K562 (cell line): ENCODE measurements around the gene TMEM69. TPM values are rescaled to one million over a fixed set of nuclear protein-coding genes. Genes with fewer than 3 reads are reported as not detected.

Source experiments
- CHD1 ChIP-seq: fragments of 200-600 bp; sonication (generic); IDR thresholded peaks from one replicate; pipeline ENCODE4 v1.6.1; 2012; ENCODE audit warnings: mild to moderate bottlenecking, moderate library complexity, low read length, inconsistent platforms
- FOXJ3 ChIP-seq: sonication (generic); formaldehyde crosslinking; IDR thresholded peaks from 2 replicates; pipeline ENCODE4 v1.4.0; 2020; ENCODE audit warnings: mild to moderate bottlenecking, missing genetic modification reagents
- HNRNPL ChIP-seq: fragments of 200-400 bp; formaldehyde crosslinking; IDR thresholded peaks from 2 replicates; pipeline ENCODE4 v1.6.1; 2017; ENCODE audit warnings: low read depth, mild to moderate bottlenecking, low read length
- KLF16 ChIP-seq: IDR thresholded peaks from 2 replicates; pipeline ENCODE4 v1.6.1; 2016; ENCODE audit warnings: antibody characterized with exemption
- MAX ChIP-seq: sonication (generic); formaldehyde crosslinking; IDR thresholded peaks from 2 replicates; pipeline ENCODE4 v1.9.0; 2022; ENCODE audit warnings: mild to moderate bottlenecking, missing genetic modification reagents
- NFIC ChIP-seq: fragments of 450-650 bp; IDR thresholded peaks from 2 replicates; pipeline ENCODE4 v1.6.1; 2017; ENCODE audit warnings: mild to moderate bottlenecking, inconsistent platforms
- RBM22 ChIP-seq: fragments of 200-400 bp; formaldehyde crosslinking; IDR thresholded peaks from 2 replicates; pipeline ENCODE4 v1.6.1; 2018; ENCODE audit warnings: low read length, low read depth; ENCODE audit not compliant: poor library complexity, severe bottlenecking
- SFPQ ChIP-seq: fragments of 200-400 bp; formaldehyde crosslinking; IDR thresholded peaks from 2 replicates; pipeline ENCODE4 v1.6.1; 2017; ENCODE audit warnings: mild to moderate bottlenecking, low read depth, low read length, moderate library complexity
- SMAD1 ChIP-seq: fragments of 150-350 bp; IDR thresholded peaks from 2 replicates; pipeline ENCODE4 v1.6.1; 2014; ENCODE audit warnings: low read length, low read depth; ENCODE audit not compliant: partially characterized antibody
- SMARCA4 ChIP-seq: fragments of 450-650 bp; IDR thresholded peaks from 2 replicates; pipeline ENCODE4 v1.6.1; 2016
- STAG1 ChIP-seq: sonication (generic); formaldehyde crosslinking; IDR thresholded peaks from 2 replicates; pipeline ENCODE4 v1.5.0; 2020; ENCODE audit warnings: missing genetic modification reagents, borderline replicate concordance
- TCFL5 ChIP-seq: fragments of 250-450 bp; sonication (Bioruptor Pico); conservative IDR thresholded peaks from 2 replicates; pipeline ENCODE4 v1.6.1; 2021; ENCODE audit warnings: mild to moderate bottlenecking, moderate library complexity, matching md5 sums
- TEAD4 ChIP-seq, 2 experiments: sonication (generic) in 1 of 2; formaldehyde crosslinking in 1 of 2; IDR thresholded peaks; 2 replicates each; pipeline versions ENCODE4 v1.6.1 to v1.8.0; 2012 to 2022; ENCODE audit warnings: borderline replicate concordance in 1 of 2, inconsistent platforms in 1 of 2, low read length in 1 of 2, mild to moderate bottlenecking in 1 of 2, missing genetic modification reagents in 1 of 2
- ZBTB40 ChIP-seq, 2 experiments: fragments of 450-650 bp in 1 of 2; sonication (generic) in 1 of 2; formaldehyde crosslinking in 1 of 2; IDR thresholded peaks; 2 replicates each; pipeline versions ENCODE4 v1.7.1 to v1.9.0; 2016 to 2022; ENCODE audit warnings: inconsistent platforms in 1 of 2, mild to moderate bottlenecking in 1 of 2, missing genetic modification reagents in 1 of 2
- ZFPM2 ChIP-seq: fragments of 250-450 bp; sonication (Bioruptor Pico); IDR thresholded peaks from 2 replicates; pipeline ENCODE4 v1.5.1; 2022; ENCODE audit warnings: mild to moderate bottlenecking
- ZNF41 ChIP-seq: fragments of 250-450 bp; sonication (Bioruptor Pico); conservative IDR thresholded peaks from 2 replicates; pipeline ENCODE4 v1.4.0; 2020; ENCODE audit warnings: mild to moderate bottlenecking
- polyA plus RNA-seq, 8 experiments: library from polyadenylated mRNA; depleted of rRNA in 4 of 8; stranded (reverse) in 5 of 8; unstranded in 3 of 8; fragments of >200 nt; fragmentation: Nextera tagmentation in 2 of 8; fragmentation: Illumina TruSeq in 1 of 8; extraction: Ambion mirVana in 2 of 8; extraction: Trizol in 1 of 8; gene quantifications; 2 replicates each; pipeline versions ENCODE4 v1.2.1 to v1.2.3, GENCODE V29; 2011 to 2014; ENCODE audit warnings: inconsistent platforms in 1 of 8, missing spikeins in 1 of 8
- total RNA-seq, 7 experiments: library from RNA; depleted of rRNA in 6 of 7; stranded (reverse); fragments of >200 nt in 6 of 7; fragmentation: Illumina TruSeq in 2 of 7; extraction: Trizol in 2 of 7; gene quantifications; 2 replicates each; pipeline versions ENCODE4 v1.2.1 to v1.2.3, GENCODE V29; 2011 to 2021; ENCODE audit warnings: low replicate concordance in 1 of 7

The TMEM69 gene
- total and polyA plus RNA-seq, 9 of the 15 experiments (the other 6 are each of a cell fraction or from before 2014, with no cell fraction given), result 47.3 to 248 (median 103) TPM

- TF ChIP-seq ZBTB40 (IDR thresholded peaks at IDR 0.05) (0 out of 2 replicates have a peak, but pooled peaks have one; percentile 56), ZBTB40 (CRISPR knock-in tag; IDR thresholded peaks at IDR 0.05) (no peak), FOXJ3 (no peak), ZFPM2 (no peak), KLF16 (no peak), NFIC (peak; percentile 42), MAX (no peak; the same call in 1 of the 2 replicates), STAG1 (CRISPR knock-in tag) (no peak), ZNF41 (CRISPR knock-in tag) (peak; percentile 76), TEAD4 (IDR thresholded peaks at IDR 0.05; ENCODE audit: low read length) (no peak; the same call in 1 of the 2 replicates), TEAD4 (CRISPR knock-in tag; IDR thresholded peaks at IDR 0.05; ENCODE audit: borderline replicate concordance) (no peak), CHD1 (no peak), SFPQ (no peak), RBM22 (peak; percentile 56), TCFL5 (CRISPR knock-in tag) (no peak), SMAD1 (peak; percentile 96), HNRNPL (no peak; the same call in 1 of the 2 replicates), SMARCA4 (no peak; the same call in 1 of the 2 replicates)
Measured at GRCh38 chr1:45687014-45687753, 797 bp upstream of the TMEM69 start (continued).
